ENCODE measurements around the gene CDNF.
"Not testable (repeated sequence)": the region's sequence is repeated elsewhere in the genome, so short reads cannot be mapped to it uniquely, and the experiment has no call there.

CDNF gene
- 0 to 0.66 (median 0.25) reads per million in 17 experiments for total RNA-seq

DNA sequence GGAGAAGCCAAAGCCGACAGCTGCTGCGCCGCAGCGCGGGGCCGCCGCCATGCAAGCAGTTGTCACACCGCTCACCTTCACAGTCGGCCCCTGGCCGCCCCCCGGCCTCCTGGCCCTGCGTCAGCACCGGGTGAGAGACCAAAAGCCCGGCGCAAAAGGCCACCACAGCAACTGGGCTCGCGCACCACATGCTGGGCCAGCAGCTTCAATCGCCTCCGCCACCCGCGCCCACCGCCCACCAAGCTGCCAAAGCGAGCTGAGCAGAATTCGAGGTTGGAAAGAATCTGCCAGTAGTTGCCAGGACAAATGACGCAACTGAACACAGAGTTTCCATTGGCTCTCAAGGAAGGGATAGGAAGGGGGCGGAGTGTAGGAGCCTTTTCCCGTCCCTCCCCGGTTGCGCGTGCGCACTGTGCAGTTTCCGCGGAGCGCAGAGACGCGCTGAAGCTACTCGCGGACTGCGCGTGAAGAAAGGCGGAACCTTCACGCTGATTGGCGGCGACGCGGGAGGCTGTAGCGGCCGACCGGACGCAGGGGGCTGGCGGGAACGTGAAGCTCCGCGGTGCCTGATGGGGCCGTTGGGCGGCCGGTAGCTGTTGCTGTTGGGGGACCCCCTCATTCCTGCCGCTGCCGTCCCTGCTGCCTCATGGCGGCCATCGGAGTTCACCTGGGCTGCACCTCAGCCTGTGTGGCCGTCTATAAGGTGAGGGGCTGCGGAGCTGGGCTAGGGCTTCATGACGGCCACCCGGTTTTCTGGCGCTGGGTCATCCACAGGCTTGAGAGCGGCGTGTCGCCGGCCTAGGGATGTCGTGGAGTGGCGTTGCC lies at the start of gene CDNF, which contains the start of the genes HSPA14 and MSANTD7:
CDNF (minus strand) TSS at position 281 of the 825 bp plus-strand sequence; CDS start at position 190, 91 bp downstream.
HSPA14 (plus strand) TSS at position 550 of the 825 bp plus-strand sequence; CDS start at position 647, 97 bp downstream.
MSANTD7 (plus strand) TSS at position 550 of the 825 bp plus-strand sequence. CDS start 3,979 bp downstream, outside the sequence.
- DNase-seq: peak; percentile 100

DNA sequence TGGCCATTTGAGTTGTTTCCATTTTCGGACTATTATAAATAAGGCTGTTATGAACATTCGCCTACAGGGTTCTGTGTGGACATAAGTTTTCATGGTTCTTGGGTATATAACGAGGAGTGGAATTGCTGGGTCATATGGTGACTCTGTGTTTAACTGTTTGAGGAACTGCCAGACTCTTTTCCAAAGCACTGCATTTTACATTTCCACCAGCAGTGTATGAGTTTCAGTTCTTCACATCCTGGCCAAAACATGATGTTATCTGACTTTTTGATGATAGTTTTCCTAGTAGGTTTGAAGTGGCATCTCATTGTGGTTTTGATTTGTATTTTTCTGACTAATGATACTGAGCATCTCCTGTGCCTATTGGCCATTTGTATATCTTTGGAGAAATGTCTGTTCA lies 46.2 kb upstream of the CDNF start:
- peak; percentile 9 to 49 (median 24) for DNase-seq

DNA sequence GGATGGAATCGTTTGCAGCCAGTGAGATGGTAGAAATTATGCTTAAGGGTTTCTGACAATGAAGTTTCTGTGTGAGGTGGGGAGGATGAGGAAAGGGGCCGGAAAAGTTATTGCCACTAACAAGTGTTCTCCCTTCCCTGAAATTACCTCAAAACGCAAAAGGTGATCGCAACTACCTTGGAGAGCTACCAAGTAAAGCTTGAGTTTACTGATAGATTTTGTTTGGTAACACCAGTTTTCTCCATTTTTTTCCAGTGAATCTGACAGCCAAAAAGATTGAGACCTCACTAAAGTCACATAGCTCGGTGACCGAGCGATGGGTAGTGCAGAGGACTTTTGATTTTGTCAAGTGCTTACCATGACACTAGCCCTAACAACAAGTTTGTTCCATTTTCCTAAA lies 42.4 kb upstream of the CDNF start:
- no peak for DNase-seq

DNA sequence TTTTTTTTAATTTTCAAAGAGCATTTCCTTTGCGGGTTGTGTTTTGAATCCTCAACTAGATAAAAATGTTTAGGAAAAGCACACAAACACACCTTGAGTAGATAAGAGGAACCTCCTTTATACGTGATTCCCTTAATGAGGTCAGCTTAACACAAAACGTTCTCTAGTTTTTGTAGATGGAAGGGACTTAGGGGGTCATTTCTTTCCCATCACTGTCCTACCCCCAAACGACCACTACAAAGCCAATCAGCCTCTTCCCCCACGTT lies 42.0 kb upstream of the CDNF start:
- no peak for DNase-seq

DNA sequence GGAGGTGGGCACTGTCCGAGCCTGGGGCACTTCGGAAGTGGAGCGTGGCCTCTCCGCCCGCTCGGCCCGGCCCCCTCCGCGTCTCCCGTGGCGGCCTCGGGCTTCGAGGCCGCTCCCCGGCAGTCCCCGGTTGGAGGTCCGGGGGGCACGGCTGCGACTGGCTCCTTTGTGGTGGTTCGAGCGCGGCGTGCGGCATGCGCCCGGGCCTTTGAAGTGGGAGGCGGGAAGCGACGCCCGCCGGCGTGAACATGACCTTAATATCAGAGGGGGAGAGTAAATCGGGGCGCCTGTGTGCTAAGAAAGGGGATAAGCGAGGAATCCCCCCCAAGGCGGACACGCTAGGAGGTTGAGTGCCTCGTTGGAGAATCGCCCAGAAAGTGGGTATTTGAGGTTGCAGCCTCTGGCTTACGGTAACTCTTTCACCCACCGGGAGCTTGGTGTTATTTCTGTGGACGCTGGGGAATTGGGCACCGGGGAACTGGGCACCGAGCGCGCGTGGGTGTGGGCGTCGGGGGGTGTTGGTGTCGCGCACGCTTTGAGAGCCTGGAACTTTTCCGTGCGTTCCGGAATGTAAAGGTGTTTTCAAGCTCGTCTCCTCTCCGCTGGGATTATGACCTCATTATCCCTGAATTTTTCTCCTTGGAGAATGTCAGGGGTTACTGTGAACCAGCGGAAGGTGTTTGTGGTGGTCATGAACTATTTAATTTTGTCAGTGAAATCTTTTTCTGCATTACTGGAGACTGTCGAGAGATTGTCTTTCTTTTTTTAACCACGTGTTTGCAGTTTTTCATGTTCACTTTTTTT lies 41.5 kb upstream of the CDNF start:
- DNase-seq: peak; percentile 22 to 62 (median 36)

DNA sequence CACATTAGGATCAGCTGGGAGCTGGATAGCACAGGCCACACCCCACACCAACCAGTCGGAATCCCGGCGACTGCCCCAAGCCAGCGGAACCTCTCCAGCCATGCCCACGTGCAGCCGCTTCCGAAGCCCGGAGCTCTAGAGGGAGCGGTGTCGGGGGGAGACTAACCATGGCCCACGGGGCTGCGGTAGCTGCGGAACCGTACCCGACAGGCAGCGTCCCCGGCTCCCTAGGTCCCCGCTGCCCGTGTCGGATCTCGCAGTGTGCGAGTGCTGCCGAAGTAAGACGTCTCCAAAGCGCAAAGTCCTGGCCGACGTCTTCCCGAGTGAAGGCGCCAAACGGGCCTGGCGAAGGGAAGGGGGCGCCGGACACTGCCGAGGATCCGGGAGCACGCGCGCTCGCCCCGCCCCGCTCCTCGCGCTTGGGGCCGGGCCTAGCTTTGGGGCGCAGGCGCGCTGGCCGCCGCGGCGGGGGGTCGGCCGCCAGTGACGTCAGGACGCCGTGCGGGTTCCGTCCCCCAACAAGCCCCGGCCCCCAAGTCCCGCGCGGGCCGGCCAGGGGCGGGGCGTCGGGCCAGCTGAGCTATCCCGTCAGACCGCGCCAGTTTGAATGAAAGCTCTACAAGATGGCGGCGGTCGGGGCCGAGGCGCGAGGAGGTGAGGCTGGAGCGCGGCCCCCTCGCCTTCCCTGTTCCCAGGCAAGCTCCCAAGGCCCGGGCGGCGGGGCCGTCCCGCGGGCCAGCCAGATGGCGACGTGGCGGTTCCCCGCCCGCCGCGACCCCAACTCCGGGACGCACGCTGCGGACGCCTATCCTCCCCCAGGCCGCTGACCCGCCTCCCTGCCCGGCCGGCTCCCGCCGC lies 40.7 kb upstream of the CDNF start, which contains the start of gene SUV39H2:
SUV39H2 (plus strand) TSS at position 601 of the 858 bp plus-strand sequence; CDS start at position 624, 23 bp downstream.
- peak; percentile 97 to 99 (median 98) for DNase-seq

DNA sequence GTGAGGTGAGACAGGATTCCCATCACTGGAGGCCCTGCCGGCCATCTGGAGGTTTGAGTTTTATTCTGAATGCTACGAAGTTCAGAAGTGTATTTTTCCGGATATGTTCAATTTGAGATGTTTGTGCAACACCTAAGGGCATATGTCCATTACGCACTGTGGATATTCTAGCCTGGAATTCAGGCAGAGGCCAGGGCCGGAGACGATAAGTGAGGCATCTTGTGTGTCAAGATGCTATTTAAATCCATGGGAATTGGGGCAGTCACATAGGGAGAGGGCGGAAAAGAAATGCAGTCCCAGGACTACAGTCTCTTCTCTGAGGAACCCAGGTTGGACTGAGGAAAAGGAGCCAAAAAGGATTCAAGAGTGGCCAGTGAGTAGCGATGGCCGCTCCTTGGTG lies 38.9 kb upstream of the CDNF start:
- DNase-seq: no peak

DNA sequence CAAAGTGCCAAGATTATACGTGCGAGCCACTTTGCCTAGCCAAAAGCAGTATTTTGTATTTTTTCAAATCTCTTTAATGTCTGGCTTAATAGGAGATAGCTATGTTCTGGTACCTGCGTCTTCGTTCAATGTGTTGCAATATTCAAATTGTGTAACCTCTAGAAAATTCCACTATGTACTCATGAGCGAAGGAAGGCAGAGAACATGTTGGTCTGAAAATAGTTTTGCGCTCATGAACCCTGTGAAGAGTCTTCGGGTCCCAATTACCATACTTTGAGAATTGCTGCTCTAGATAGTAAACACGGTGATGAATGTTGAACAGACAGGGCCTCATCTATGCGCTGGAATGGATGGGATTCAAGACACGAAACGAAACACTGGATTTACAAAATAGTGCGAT lies 38.1 kb upstream of the CDNF start:
- DNase-seq: no peak

DNA sequence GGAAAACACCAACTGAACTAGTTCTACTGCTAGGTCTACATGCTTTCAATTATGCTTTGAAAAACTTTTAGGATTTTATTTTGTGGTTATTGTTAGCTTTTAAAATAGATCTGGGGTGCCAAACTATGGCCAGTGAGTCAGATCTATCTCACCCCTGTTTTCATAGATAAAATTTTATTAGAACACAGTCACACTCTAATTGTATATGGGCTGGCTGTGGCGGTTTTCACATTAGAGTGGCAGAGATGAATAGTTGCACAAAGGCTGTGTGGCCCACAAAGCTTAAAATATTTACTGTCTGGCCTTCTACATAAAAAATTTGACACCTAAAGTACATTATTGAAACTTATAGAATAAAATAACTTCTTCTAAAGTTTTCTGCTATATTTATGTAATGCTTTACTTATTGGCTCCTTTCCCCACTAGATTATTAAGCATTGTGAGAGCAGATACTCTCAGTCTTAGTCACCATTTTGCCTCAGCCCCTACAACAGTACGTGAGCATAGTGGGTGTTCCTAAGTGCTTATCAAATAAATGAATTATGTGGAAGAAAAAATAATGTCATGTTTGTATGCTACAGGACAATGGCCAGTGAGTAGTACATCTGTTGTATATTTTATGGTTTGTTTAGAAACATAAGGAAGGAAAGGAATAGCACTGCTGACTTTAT lies 35.4 kb upstream of the CDNF start:
- DNase-seq: no peak

DNA sequence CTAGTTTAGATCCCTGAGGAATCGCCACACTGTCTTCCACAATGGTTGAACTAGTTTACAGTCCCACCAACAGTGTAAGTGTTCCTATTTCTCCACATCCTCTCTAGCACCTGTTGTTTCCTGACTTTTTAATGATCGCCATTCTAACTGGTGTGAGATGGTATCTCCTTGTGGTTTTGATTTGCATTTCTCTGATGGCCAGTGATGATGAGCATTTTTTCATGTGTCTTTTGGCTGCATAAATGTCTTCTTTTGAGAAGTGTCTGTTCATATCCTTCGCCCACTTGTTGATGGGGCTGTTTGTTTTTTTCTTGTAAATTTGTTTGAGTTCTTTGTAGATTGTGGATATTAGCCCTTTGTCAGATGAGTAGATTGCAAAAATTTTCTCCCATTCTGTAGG lies 27.0 kb upstream of the CDNF start:
- DNase-seq: not testable (repeated sequence)

DNA sequence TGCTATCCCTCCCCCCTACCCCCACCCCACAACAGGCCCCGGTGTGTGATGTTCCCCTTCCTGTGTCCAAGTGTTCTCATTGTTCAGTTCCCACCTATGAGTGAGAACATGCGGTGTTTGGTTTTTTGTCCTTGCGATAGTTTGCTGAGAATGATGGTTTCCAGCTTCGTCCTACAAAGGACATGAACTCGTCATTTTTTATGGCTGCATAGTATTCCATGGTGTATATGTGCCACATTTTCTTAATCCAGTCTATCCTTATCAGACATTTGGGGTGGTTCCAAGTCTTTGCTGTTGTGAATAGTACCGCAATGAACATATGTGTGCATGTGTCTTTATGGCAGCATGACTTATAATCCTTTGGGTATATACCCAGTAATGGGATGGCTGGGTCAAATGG lies 26.6 kb upstream of the CDNF start:
- DNase-seq: not testable (repeated sequence)

DNA sequence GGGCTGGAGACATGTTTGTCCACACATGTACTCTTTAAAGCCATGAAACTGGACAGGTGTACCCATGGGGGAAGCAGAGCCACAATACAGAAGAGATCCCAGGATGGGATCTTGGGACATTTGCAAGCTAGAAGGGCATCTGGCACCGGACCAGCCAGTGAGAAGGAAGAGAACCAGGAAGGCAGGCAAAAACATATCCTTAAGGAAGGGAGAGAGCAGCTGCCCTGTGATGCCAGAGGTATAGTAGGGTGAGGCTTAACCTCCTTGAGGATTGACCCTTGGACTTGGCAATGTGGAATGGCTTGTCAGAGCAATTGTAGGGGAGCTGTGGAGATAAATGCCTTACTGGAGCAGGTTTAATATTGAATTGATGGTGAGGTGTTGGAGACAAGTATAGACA lies 23.0 kb upstream of the CDNF start:
- no peak for DNase-seq

DNA sequence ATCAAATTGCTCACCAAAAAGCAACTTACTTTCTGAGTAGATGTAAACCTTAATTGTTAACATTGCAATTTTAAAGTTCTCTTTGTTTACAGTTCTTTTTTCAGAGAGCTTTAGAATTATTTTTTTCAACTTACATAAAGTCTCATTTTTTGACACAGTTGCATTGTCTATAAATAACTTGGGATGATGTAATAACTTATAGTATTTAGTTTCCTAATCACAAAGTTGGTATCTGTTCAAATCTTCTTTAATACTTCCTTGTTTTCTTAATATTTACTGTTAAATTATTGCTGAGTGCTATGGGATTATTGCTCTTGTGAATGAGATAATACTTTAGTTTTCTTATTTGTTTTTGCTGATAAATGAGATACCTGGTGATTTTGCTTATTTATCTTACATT lies 21.9 kb upstream of the CDNF start:
- DNase-seq: peak in 2 of 4 experiments; percentile 22 to 42

DNA sequence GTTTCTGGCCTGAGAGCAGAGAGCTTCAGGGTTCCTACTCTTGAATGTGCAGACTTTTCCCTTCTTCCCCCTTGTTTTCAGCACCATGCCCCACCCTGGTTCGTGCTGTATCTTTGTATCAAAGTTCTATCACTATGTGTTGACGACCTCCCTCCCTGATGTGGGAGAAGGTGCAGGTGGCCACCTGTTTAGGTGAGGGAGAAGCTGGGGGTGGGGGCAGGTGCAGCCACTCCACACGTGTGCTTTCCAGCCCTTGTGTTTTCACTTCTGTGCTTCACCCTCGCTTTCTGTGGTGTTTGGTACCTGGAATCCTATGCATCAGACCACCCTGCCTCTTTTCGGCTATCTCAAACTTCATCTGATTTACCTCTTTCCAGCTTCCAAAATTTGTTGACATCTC lies 21.2 kb upstream of the CDNF start:
- no peak for DNase-seq

DNA sequence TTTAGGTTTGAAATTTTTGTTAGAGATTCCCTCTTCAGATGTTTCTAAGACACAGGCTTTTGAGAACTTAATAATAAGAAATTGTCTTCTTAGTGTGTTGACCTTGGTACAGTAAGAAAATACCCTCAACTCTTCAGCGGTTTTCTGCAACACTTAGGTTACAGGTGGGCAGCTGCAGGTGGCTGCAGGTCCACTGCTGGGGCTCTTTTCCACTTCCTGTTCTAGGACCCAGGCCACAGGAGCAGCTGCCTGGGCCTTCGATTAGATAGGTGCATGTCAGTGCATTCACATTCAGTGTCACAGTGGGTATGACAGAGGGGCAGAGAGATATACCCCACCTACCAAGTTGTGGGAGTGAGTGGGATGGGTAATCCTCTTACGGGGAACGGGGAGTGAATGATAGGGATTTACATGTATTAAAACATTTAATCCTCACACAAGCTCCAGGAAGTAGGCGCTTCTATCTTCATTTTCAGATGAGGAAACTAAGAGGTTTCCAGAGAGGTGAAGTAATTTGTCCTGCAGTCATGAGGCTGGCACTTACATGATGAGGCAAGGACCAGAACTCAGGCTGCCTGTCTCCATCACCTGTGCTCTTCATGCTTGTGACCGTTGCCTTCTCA lies 20.6 kb upstream of the CDNF start:
- peak in 1 of 4 experiments; percentile 9 for DNase-seq

DNA sequence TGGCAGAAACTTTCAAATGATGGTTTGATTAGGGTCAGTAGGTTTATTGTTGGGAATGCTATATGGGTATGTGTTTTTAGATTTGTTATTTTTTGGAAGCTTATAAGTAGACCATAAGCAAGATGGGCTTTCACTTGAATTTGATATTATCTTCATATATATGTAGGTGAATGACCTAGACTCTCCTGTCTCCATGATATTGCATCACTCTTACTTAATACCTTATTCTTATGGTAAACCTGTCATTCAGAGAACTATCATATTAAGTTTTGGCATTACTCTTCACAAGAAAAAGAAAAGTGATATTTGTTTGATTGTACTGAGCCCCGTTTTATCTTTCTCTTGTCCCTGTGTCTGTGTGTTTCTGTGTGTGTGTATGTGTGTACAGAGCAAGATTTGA lies 17.6 kb upstream of the CDNF start:
- no peak for DNase-seq

DNA sequence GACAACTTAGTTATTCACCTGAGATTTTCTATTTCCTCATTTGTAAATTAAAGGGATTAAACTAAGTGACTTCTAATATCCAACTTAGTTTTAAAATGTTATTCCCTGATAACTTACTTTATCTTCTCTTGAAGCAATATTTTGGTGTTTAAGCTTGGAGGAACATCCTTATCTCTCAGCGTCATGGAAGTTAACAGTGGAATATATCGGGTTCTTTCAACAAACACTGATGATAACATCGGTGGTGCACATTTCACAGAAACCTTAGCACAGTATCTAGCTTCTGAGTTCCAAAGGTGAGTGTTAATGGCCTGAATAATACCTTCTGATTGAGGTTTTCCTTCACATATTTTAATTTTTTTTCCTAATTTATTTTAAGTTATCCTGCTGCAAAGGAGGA lies 14.4 kb upstream of the CDNF start:
- no peak for DNase-seq

DNA sequence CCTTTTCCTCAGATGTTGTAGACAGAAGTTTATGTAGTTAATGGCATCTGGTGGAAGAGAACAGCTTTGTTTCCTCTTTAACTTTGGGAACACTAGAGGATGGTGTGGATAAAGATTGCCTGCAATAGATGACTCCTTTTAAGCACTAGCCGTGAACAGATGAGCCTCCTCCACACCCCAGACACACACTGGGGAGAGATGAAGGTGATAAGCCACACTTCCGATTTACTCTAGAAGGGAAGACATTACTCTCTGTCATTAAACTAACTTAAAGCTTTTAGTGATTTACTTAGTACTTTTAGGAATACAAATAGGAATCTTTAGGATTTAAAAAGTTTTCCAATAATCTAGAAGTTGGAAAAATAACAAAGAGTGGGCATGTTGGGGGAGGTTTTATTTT lies 7.1 kb upstream of the CDNF start:
- no peak for DNase-seq

DNA sequence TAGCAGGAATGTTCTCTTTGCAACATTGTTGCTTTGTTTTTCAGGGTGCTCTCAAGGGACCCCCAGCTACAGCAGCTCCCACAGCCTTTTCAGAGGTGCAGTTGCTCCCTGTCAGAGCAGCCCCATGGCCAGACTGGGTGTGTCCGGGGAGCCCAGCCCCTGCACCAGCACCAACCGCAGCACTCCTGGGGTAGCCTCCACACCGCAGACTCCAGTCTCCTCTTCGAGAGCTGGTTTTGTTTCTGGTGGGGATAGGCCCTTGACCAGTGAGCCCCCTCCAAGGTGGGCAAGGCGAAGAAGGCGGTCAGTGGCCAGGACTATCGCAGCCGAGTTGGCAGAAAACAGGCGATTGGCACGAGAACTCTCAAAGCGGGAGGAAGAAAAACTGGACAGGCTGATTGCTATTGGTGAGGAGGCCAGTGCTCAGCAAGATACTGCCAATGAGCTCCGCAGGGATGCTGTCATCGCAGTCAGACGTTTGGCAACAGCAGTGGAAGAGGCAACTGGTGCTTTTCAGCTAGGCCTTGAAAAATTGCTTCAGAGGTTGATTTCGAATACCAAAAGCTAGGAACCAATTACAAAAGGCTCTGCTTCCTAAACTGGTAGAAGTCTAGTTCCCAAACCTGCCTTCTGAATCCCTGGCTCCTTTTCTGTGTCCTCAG lies 5.6 kb upstream of the CDNF start:
- DNase-seq: no peak

DNA sequence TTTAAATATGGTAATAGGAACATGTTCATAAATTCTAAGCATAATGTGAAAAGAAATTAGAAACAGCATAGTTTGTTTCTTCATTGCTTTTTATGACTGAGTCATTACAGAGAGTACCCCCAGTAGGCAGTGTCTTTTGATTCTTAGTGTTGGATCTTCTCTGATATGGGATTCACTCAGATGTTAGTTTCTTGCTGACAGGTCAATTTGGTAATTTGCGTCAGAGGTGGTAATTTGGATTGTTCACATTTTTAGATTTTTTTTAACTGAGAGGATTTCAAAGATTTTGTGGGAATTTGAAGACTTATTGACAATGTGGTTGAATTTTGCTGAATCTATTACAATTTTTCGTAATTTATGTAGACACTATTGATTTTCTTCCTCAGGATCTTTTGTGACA lies 2.3 kb upstream of the CDNF start:
- DNase-seq: no peak

DNA sequence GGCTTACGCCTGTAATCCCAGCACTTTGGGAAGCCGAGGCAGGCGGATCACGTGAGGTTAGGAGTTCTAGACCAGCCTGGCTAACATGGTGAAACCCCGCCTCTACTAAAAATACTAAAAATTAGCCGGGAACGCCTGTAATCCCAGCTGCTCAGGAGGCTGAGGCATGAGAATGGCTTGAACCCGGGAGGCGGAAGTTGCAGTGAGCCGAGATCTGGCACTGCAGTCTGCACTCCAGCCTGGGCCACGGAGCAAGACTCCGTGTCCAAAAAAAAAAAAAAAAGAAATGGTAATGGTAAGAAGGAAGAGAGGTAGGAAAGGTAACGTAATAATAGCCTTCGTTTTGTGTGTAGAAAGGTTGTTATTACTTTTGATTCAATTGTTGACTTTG lies 1.5 kb upstream of the CDNF start:
- DNase-seq: peak; percentile 11 to 44 (median 18)

Measured in suppressor macrophage (primary cell).